ENCODE data around the gene FAM131B. TPM values are rescaled to one million over a fixed set of nuclear protein-coding genes. Genes with fewer than 3 reads are reported as not detected.

FAM131B gene
- total and polyA plus RNA-seq, 9 of the 15 experiments (the other 6 are each of a cell fraction or from before 2014, with no cell fraction given) = 0.03 to 0.04 TPM; not detected in 7

DNA sequence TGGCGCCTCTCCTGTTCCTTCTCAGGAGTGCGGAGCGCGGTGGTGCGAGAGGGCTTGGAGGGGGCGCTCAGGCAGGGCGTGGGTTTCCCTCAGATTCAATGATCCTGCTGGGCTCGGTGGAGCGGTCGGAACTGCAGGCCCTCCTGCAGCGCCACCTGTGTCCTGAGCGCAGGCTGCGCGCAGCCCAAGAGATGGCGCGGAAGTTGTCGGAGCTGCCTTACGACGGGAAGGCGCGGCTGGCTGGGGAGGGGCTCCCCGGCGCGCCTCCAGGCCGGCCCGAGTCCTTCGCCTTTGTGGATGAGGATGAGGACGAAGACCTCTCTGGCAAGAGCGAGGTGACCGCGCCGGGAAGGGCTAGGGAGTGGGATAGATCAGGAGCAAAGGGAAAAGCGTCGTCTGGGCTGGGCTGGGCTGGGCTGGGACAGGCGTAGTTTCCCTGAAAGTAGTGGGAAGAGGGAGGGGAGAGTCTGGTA is 17.0 kb downstream of the FAM131B start (continued):
- TF ChIP-seq HMBOX1 (IDR thresholded peaks at IDR 0.05) = no peak
- TF ChIP-seq TEAD2 (tag; IDR thresholded peaks at IDR 0.05) = no peak
- peak; percentile 79 for TF ChIP-seq MGA (IDR thresholded peaks at IDR 0.05)
- TF ChIP-seq PHF8 (IDR thresholded peaks at IDR 0.05; ENCODE audit: borderline replicate concordance, low read length) = peak; percentile 14; the same call in 1 of the 2 replicates
- TF ChIP-seq ATF1 (CRISPR knock-in tag; IDR thresholded peaks at IDR 0.05) = no peak
- peak; percentile 52 for TF ChIP-seq ATF1 (tag; IDR thresholded peaks at IDR 0.05)
- TF ChIP-seq ZNF239 (CRISPR knock-in tag; IDR thresholded peaks at IDR 0.05) = no peak
- no peak for TF ChIP-seq HNRNPL (IDR thresholded peaks at IDR 0.05; ENCODE audit: low read depth, low read length)
- TF ChIP-seq GABPB2 (CRISPR knock-in tag; conservative IDR thresholded peaks at IDR 0.05) = no peak
- TF ChIP-seq NCOA6 (IDR thresholded peaks at IDR 0.05) = peak; percentile 94
- TF ChIP-seq, protein P1, sequence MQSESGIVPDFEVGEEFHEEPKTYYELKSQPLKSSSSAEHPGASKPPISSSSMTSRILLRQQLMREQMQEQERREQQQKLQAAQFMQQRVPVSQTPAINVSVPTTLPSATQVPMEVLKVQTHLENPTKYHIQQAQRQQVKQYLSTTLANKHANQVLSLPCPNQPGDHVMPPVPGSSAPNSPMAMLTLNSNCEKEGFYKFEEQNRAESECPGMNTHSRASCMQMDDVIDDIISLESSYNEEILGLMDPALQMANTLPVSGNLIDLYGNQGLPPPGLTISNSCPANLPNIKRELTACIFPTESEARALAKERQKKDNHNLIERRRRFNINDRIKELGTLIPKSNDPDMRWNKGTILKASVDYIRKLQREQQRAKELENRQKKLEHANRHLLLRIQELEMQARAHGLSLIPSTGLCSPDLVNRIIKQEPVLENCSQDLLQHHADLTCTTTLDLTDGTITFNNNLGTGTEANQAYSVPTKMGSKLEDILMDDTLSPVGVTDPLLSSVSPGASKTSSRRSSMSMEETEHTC (IDR thresholded peaks at IDR 0.05) = no peak
- peak; percentile 88 for TF ChIP-seq XRCC5 (IDR thresholded peaks at IDR 0.05; ENCODE audit: low read depth, low read length)
- TF ChIP-seq SIN3A (IDR thresholded peaks at IDR 0.05; ENCODE audit: borderline replicate concordance in 2 of 2, control insufficient read depth in 1 of 2, low read depth in 2 of 2, low read length in 2 of 2) = no peak
